WTC11 (cell line): Measurements from ENCODE around the gene NFATC2. TPM values are rescaled to one million over a fixed set of nuclear protein-coding genes. Genes with fewer than 3 reads are reported as not detected.

ENCODE experiments used
- ATAC-seq: fragments of 200-7000 bp; cut with Tn5 transposase; 2 replicates; pipeline ENCODE4 v1.10.0; 2021; ENCODE audit warnings: mild to moderate bottlenecking, moderate library complexity
- CTCF ChIA-PET: fragments of 300-600 bp; sonication (Branson Sonifier 250); formaldehyde crosslinking; loops from one replicate; lab custom pipeline; 2021; ENCODE audit warnings: antibody characterized with exemption; lab: Charles Lee
- POLR2A ChIA-PET: fragments of 350-600 bp; sonication (Branson Sonifier 250); formaldehyde crosslinking; loops from one replicate; lab custom pipeline; 2021; ENCODE audit warnings: antibody characterized with exemption; lab: Charles Lee
- DNase-seq: peaks from one replicate; pipeline ENCODE4 v3.0.0; 2021; ENCODE audit warnings: low spot score
- H3K27ac Mint-ChIP-seq: 2 replicates; pipeline ENCODE4 v1.8.0; 2021; ENCODE audit warnings: mixed read lengths
- H3K27me3 Mint-ChIP-seq: 2 replicates; pipeline ENCODE4 v1.8.0; 2021; ENCODE audit warnings: low read depth, mild to moderate bottlenecking, moderate library complexity, mixed read lengths
- H3K36me3 Mint-ChIP-seq: 2 replicates; pipeline ENCODE4 v1.8.0; 2021; ENCODE audit warnings: mixed read lengths
- H3K4me1 Mint-ChIP-seq: 2 replicates; pipeline ENCODE4 v1.8.0; 2022; ENCODE audit warnings: mixed read lengths
- H3K4me3 Mint-ChIP-seq: 2 replicates; pipeline ENCODE4 v1.8.0; 2021; ENCODE audit warnings: mild to moderate bottlenecking, moderate library complexity, mixed read lengths
- H3K9me3 Mint-ChIP-seq: 2 replicates; pipeline ENCODE4 v1.8.0; 2021; ENCODE audit warnings: mixed read lengths
- AR ChIP-seq: fragments of 250-450 bp; sonication (Bioruptor Pico); IDR thresholded peaks from 2 replicates; pipeline ENCODE4 v1.9.0; 2021; ENCODE audit warnings: mild to moderate bottlenecking
- E2F5 ChIP-seq: sonication (generic); formaldehyde crosslinking; IDR thresholded peaks from 2 replicates; pipeline ENCODE4 v1.8.1; 2022; ENCODE audit warnings: mild to moderate bottlenecking, moderate library complexity, missing genetic modification reagents
- GABPB1 ChIP-seq: sonication (generic); formaldehyde crosslinking; IDR thresholded peaks from 2 replicates; pipeline ENCODE4 v1.8.1; 2023; ENCODE audit warnings: mild to moderate bottlenecking, missing genetic modification reagents
- HMGXB4 ChIP-seq: sonication (generic); formaldehyde crosslinking; IDR thresholded peaks from 2 replicates; pipeline ENCODE4 v1.8.1; 2023; ENCODE audit warnings: mild to moderate bottlenecking, moderate library complexity, missing genetic modification reagents
- IRF2 ChIP-seq: sonication (generic); formaldehyde crosslinking; IDR thresholded peaks from 2 replicates; pipeline ENCODE4 v1.8.0; 2022; ENCODE audit warnings: low read depth, missing genetic modification reagents, borderline replicate concordance
- MYBL2 ChIP-seq: sonication (generic); formaldehyde crosslinking; IDR thresholded peaks from 2 replicates; pipeline ENCODE4 v1.8.1; 2023; ENCODE audit warnings: mild to moderate bottlenecking, moderate library complexity, missing genetic modification reagents
- NFE2L1 ChIP-seq: sonication (generic); formaldehyde crosslinking; IDR thresholded peaks from 2 replicates; pipeline ENCODE4 v1.8.1; 2023; ENCODE audit warnings: missing genetic modification reagents
- NR3C1 ChIP-seq: sonication (generic); formaldehyde crosslinking; conservative IDR thresholded peaks from 2 replicates; pipeline ENCODE4 v1.8.1; 2023; ENCODE audit warnings: low read depth, mild to moderate bottlenecking, missing genetic modification reagents
- PREB ChIP-seq: sonication (generic); formaldehyde crosslinking; IDR thresholded peaks from 2 replicates; pipeline ENCODE4 v1.8.1; 2022; ENCODE audit warnings: mild to moderate bottlenecking, missing genetic modification reagents, moderate library complexity, borderline replicate concordance
- RELA ChIP-seq: sonication (generic); formaldehyde crosslinking; IDR thresholded peaks from 2 replicates; pipeline ENCODE4 v1.8.1; 2022; ENCODE audit warnings: missing genetic modification reagents, mild to moderate bottlenecking, borderline replicate concordance
- RORB ChIP-seq: fragments of 250-450 bp; sonication (Bioruptor Pico); IDR thresholded peaks from 2 replicates; pipeline ENCODE4 v1.9.0; 2021; ENCODE audit warnings: mild to moderate bottlenecking
- TEAD1 ChIP-seq: sonication (generic); formaldehyde crosslinking; IDR thresholded peaks from 2 replicates; pipeline ENCODE4 v1.8.0; 2022; ENCODE audit warnings: mild to moderate bottlenecking, missing genetic modification reagents
- TP53 ChIP-seq: sonication (generic); formaldehyde crosslinking; IDR thresholded peaks from 2 replicates; pipeline ENCODE4 v1.8.1; 2023; ENCODE audit warnings: mild to moderate bottlenecking, missing genetic modification reagents
- ZMAT4 ChIP-seq: fragments of 250-450 bp; sonication (Bioruptor Pico); IDR thresholded peaks from 2 replicates; pipeline ENCODE4 v1.9.0; 2021; ENCODE audit warnings: mild to moderate bottlenecking
- ZNF121 ChIP-seq: sonication (generic); formaldehyde crosslinking; IDR thresholded peaks from 2 replicates; pipeline ENCODE4 v1.8.0; 2023; ENCODE audit warnings: missing genetic modification reagents
- ZNF219 ChIP-seq: sonication (generic); formaldehyde crosslinking; IDR thresholded peaks from 2 replicates; pipeline ENCODE4 v1.8.0; 2023; ENCODE audit warnings: missing genetic modification reagents, mild to moderate bottlenecking, borderline replicate concordance
- ZNF396 ChIP-seq: fragments of 250-450 bp; sonication (Bioruptor Pico); IDR thresholded peaks from 2 replicates; pipeline ENCODE4 v1.8.0; 2021; ENCODE audit warnings: mild to moderate bottlenecking, moderate library complexity, borderline replicate concordance
- ZNF512 ChIP-seq: sonication (generic); formaldehyde crosslinking; IDR thresholded peaks from 2 replicates; pipeline ENCODE4 v1.8.1; 2022; ENCODE audit warnings: missing genetic modification reagents, borderline replicate concordance
- ZSCAN18 ChIP-seq: fragments of 250-450 bp; sonication (Bioruptor Pico); IDR thresholded peaks from 2 replicates; pipeline ENCODE4 v2.1.2; 2022; ENCODE audit warnings: mild to moderate bottlenecking, moderate library complexity
- total RNA-seq: library from RNA; stranded (reverse); gene quantifications from 3 replicates; pipeline ENCODE4 v1.2.3, GENCODE V29; 2021

The NFATC2 gene
- total RNA-seq, 1 experiment from 2014 or later, result 1.7 TPM

GRCh38 chr20:51400051-51400926 is 142.2 kb downstream of the NFATC2 start:
- POLR2A ChIA-PET, result no interaction called here

GRCh38 chr20:51399006-51399890 is 143.3 kb downstream of the NFATC2 start:
- POLR2A ChIA-PET, result no interaction called here
- CTCF ChIA-PET, result no interaction called here
- no peak for DNase-seq
- no peak for ATAC-seq
- H3K36me3 Mint-ChIP-seq, result no peaks in the 10 kb centered on the region
- no peak overlapping the region for H3K27ac Mint-ChIP-seq
- peaks cover 2% of the 10 kb centered on the region; the same call in 1 of the 2 replicates for H3K27me3 Mint-ChIP-seq
- peaks cover 27% of the 10 kb centered on the region for H3K4me1 Mint-ChIP-seq
- H3K9me3 Mint-ChIP-seq, result no peaks in the 10 kb centered on the region
- H3K4me3 Mint-ChIP-seq, result no peak overlapping the region
- TF ChIP-seq IRF2 (CRISPR knock-in tag), result no peak
- no peak for TF ChIP-seq NR3C1 (CRISPR knock-in tag)
- no peak for TF ChIP-seq HMGXB4 (CRISPR knock-in tag)
- no peak for TF ChIP-seq PREB (CRISPR knock-in tag)
- TF ChIP-seq ZNF121, result no peak
- no peak for TF ChIP-seq MYBL2
- TF ChIP-seq RELA, result no peak
- TF ChIP-seq ZNF219, result no peak
- no peak for TF ChIP-seq TEAD1 (CRISPR knock-in tag)
- no peak for TF ChIP-seq E2F5 (CRISPR knock-in tag)
- TF ChIP-seq ZSCAN18 (CRISPR knock-in tag), result no peak
- no peak for TF ChIP-seq NFE2L1
- no peak for TF ChIP-seq ZMAT4 (CRISPR knock-in tag)

More at GRCh38 chr20:51400051-51400926, 142.2 kb downstream of the NFATC2 start:
- H3K27me3 Mint-ChIP-seq, result no peaks in the 10 kb centered on the region
- no peaks in the 10 kb centered on the region for H3K36me3 Mint-ChIP-seq
- H3K4me3 Mint-ChIP-seq, result no peak overlapping the region
- DNase-seq (no peak), ATAC-seq (no peak)
- CTCF ChIA-PET, result no interaction called here
- TF ChIP-seq AR (CRISPR knock-in tag) (no peak), GABPB1 (no peak), TP53 (no peak), ZNF396 (CRISPR knock-in tag) (no peak), RORB (no peak), ZNF512 (CRISPR knock-in tag) (no peak)
- H3K27ac Mint-ChIP-seq, result no peak overlapping the region
- H3K9me3 Mint-ChIP-seq, result no peaks in the 10 kb centered on the region
- peaks cover 20% of the 10 kb centered on the region for H3K4me1 Mint-ChIP-seq
